ENCODE measurements around the gene CERS6.

Gene CERS6

GRCh38 chr2:168710754-168711467 lies 254.8 kb downstream of the CERS6 start:
- no peak for DNase-seq

DNA sequence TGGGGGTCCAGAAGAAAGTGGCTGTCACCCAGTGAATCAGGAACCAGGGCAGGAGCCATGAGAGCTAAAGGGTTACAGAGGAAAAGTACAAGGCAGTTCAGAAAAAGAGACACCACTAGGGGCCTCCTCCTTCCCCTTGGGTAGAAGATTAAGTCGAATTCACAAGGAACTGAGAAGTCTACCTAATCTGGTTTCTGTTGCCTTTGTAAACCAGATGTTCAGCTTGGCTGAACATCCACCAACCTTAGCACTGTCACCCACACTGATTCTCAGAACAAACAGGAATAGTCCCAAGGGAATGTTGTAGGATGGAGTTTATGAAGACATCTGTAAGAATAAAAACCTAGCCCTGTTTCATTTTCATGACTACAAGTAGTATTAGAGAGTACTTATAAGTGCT lies 256.0 kb downstream of the CERS6 start:
- no peak for DNase-seq

DNA sequence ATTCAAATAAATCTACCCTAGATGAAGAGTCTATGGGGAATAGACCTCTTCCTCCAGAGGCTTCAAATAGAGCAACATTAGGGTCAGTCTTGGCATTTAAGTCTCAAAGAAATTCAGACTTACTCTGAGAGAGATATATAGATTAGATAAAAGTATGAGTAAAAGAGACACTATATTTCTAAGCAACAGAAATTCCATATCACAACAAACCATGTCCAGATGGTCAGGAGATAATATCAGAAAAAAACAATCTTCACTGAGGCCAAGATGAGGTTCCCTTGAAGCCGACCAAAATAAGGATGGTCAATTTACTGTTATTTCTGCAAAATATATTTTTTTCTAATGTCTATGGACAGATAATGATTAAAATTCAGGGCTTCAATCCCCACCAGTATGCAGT lies 257.3 kb downstream of the CERS6 start:
- no peak for DNase-seq

DNA sequence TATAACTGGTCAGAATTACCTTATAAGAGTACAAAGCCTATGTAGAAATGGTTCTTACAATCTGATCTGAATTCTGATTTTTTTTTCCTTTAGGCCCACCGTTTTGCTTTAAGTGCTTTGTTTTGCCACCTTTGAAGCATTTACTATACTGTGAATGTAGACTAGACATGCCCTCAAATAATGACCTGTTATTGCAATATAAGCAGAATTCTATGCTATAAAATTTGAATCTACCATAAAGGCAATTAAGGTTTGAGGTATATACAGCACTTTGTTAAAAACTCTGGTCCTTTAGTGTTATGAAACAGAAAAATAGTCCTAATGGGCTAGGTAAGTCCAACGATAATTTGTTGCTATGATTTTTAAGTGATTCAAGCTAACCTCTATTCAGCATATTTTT lies 259.8 kb downstream of the CERS6 start:
- DNase-seq = no peak

DNA sequence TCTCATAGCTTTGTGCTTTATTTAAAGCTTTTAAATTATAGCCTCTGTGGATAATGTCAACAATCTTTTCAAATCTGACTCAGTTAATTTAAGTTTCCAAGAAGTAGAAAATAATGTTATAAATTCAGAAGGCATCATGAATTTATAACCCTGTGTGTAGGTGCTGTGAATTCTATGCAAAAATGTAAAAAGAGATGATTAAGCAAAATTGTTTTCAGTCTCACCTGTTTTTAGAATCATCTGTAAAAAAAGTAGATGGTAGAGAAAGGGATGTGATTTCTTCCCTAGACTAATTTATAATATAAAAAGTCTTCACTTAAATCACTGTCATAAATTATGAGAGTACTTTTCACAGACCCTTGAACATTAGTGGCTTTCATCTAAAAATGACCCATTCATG lies 260.8 kb downstream of the CERS6 start:
- DNase-seq = no peak

DNA sequence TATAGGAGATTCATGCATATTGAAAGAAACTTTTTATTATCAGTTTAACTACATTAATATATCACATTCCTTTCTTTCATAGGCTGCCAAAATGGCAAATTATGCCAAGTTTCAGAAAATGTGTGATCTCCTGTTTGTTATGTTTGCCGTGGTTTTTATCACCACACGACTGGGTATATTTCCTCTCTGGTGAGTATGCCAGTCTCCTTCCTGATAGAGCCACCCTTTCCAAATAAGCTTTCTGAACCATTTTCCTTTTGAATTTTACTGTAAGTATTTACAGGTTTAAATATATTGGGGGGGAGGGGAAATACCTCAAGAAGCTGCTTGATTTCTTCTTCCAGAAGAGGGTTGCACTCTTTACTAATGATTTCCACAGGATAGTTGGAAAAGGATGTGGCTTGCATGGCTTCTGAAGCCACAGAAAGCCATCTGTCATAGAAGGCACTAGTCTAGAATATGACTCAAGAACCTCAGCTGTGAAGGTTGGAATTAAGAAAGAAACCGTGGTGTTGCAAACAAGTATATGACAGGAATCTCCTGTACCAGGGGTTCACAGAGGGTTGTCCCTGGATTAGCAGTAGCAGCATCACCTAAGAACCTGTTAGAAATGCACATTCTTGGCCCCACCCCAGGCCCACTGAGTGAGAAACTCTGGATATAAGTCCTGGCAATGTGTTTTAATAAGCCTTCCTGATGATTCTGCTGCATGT lies 261.9 kb downstream of the CERS6 start:
- DNase-seq = no peak

DNA sequence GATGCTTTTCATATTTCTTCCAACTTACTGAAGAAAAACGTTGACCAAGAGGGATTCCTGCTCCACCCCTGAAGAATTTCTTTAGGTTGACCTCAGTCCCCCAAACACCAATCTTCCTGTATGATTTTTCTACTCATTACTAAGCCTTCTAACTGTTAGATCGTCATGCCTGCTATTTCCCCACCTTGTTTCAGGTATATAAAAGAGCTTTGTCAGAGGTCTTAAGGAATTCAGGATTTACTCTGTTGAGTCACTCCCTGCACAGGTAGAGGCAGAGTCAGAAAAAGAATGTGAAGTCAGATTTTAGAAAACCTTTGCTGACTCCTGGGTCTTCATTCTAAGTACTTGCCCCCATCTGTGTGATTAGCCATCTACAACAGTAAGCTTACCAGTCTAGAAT lies 262.6 kb downstream of the CERS6 start:
- DNase-seq = no peak

DNA sequence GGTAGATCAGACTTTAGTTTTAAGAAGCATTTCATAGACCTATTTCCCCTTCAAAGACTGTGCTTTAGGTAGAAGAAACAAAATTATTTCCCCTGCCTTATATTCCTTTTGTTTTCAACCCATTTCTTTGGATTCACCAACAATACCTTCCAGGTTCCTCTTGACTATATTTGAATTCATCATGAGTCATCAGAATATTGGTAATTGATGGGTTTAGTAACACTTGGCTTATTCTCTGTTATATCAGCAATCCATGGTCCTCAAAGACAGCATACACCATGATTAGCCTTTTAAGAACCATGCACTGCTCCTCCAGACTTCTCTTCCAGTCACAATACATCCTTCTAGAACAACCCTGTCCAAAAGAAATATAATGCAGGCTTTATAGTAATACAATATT lies 263.4 kb downstream of the CERS6 start:
- no peak for DNase-seq

GRCh38 chr2:168722592-168722991 lies 266.5 kb downstream of the CERS6 start:
- no peak for DNase-seq

GRCh38 chr2:168723275-168723899 lies 267.3 kb downstream of the CERS6 start:
- DNase-seq = no peak

DNA sequence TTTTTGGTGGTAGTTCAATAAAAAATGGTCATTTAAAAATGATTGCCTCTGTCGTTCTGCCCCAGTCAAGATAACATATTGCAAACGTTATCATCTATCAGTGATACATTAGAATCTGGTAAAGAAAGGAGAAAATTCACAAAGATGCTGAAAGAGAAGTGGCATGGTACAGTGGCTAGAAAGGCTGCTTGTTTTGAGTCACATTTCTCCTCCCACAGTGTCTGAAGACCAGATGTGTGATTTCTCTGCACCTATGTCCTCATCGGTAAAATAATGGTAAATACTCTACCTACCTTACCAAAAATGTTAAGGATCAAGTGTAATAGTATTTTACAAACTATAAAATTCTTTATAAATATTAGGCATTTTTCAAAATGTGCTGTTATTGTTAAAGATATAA lies 270.3 kb downstream of the CERS6 start:
- DNase-seq = no peak

- no peak for DNase-seq
These were observed 271.9 kb downstream of the CERS6 start for GRCh38 chr2:168727904-168728470.

GRCh38 chr2:168729455-168729854 lies 273.4 kb downstream of the CERS6 start:
- DNase-seq = no peak

DNA sequence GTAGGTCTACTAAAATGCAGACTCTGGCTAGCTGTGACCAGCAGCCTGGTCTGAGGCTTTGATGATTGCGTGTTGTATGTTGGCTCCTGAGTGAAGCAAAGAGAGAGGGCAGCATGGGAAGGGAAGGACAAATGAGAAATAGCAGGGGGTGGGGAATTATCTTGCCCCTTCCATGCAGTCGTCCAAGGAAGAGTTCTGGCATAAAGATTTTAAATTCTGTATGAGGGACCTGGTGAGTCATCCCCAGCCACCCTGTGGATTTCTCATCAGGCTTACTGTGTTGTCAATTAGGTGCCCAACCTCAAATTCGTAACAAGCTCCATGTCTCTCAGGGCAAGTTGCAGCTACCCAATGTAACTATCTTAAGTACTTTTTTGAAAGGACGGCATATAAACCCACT lies 274.3 kb downstream of the CERS6 start:
- DNase-seq = no peak

DNA sequence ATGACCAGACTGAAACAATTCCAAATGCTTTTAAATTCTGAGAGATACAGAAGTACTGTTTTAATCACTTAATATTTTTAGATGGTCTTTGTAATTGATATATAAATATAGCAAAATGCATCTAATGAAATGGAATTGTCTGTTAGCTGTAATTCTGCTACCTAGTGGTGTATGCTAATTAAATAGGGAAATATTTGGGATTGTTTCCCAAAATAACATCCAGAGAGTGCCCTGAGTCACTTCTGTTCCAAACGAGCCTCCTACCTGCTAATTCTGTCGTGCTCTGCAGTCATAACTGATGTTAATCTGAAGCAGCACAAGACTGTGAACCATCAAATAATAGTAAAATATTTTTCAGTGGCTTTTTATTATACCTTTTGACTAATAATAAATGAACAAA lies 274.9 kb downstream of the CERS6 start:
- DNase-seq = no peak

DNA sequence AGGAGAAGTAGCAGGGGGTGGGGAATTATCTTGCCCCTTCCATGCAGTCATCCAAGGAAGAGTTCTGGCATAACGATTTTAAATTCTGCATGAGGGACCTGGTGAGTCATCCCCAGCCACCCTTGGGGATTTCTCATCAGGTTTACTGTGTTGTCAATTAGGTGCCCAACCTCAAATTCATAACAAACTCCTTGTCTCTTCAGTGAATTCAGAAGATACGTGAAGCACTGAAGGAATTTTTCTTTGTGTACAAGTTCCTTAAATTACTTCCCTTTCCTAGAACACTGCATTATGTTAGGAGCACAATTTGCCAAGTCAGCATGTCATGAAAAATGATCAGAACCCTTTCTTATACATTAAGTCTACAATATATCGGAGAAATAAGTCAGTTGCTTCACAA lies 275.5 kb downstream of the CERS6 start:
- no peak for DNase-seq

DNA sequence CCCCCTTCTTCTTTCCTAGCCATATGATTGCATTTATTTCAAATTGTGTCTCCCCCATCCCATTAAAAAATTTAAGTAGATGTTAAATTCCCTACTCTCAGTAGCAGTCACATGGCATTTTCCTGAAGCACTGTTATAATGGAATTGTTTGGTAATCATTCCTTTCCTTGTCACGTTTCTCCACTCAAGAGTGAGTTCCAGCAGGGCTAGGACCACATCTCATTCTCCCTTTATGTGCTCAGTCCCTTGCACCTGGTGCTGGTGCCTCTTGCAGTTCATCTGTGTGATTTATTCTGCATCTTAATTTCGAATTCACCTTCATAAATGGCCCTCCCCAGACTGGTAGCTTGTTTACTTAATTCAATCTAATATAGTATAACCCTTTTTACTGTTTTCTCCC lies 276.0 kb downstream of the CERS6 start:
- no peak for DNase-seq

GRCh38 chr2:168732506-168732905 lies 276.4 kb downstream of the CERS6 start:
- no peak for DNase-seq

GRCh38 chr2:168734199-168734760 lies 278.2 kb downstream of the CERS6 start:
- DNase-seq = no peak

DNA sequence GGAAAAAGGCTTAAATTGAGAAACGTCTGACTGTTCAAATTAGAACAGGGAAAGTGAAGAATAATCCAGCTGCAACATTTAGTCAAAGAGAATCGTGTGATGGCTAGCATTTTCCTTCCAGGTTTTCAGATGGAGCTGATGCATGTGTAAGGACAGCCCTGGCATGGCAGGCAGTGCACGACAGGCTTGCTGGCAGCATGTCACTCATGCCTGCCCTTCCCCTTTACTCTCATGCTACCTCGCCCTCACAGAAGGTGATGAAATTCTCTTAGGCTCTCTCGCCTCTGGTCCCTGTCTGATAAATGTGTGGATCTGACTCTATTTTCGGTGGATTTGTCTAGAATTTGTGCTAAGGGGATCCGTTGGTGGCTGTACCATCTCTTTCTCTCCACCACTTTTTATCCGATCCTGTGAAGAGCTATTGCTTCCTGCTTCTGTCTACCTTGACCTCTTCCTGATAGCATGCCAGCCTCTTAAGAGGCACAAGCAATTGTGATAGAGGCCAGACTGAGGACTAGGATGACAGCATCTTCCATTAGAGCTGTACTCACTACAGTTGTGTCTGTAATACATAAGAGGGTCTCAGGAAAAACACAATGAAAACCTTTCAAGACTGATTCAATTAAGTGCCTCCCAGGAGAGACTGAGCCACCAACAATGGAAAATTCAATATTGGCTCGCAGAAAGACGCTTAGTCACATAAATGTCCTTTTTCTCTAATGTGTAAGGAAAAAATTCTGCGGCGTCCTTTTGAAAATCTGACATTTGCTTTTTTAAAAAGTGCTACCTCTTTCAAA lies 280.8 kb downstream of the CERS6 start:
- DNase-seq = no peak

GRCh38 chr2:168738062-168738461 lies 282.0 kb downstream of the CERS6 start:
- DNase-seq = no peak

DNA sequence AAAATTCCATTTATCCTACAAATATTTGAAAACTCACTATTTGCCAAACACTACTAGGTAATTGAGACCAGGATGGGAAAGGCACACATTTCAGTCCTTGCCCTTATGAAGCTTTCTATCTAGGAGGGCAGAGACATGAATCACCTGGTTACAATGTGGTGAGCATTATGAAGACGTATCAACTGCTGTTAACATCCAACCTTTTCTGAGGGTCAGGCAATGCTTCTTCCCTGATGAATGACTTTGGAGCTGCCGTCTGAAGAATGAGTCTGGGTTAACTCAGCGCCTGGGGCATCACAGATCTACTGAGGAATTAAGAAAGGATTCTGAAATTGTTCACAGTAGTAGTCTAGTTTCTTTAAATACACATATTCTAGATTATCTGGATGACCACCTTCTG lies 284.3 kb downstream of the CERS6 start:
- no peak for DNase-seq

- no peak for DNase-seq
These were observed 284.7 kb downstream of the CERS6 start for GRCh38 chr2:168740788-168741187.

All from NCI-H748 treated with DMSO at 0.1 percent for 48 hours (cell line).